ENCODE data around the gene ALDOB.
A peak's percentile ranks its signal among the peaks of the same experiment; 100 is the strongest.

ALDOB gene

DNA sequence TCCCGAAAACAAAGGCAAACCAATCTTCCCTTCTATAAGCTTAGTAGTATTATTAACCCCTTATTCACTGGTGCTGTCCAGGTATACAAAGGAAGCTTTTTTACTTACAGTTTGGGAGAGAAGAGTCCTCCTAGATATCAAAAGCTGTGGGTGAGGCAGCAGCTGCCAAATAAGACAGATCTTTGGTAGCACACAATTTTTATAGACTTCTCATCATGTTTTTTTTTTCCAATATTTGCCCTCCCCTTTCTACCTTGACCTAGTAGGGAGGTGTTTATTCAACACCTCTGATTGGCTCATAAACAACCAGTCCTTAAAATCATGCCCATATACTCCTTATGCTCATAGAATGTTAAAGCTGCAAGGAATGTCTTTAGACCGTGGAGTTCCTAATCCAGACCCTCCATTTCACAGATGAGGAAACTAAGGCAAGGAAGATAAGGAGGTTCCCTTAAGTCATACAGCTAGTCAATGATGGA is at the start of gene ALDOB:
ALDOB (minus strand) TSS at position 174 of the 479 bp plus-strand sequence. CDS start 4,887 bp downstream, outside the sequence.
- no peak for DNase-seq

DNA sequence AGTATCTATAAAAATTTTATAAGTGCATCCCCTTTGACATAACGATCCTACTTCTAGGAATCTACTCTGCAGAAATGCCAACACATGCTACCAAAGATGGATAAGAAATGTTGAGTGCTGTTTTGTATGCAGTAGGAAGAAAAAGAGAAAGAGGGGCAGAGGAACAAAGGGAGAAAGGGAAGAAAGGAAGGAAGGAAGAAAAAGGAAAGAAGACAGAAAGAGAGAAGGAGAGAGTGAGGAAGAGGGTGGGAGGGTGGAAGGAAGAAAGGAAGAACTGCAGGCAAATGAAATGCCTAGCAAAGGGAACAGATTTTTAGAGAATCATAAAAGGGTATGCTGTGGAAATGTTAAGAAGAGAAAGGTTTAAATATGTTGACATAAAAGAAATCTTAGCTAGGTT is 48.5 kb upstream of the ALDOB start:
- no peak for DNase-seq

DNA sequence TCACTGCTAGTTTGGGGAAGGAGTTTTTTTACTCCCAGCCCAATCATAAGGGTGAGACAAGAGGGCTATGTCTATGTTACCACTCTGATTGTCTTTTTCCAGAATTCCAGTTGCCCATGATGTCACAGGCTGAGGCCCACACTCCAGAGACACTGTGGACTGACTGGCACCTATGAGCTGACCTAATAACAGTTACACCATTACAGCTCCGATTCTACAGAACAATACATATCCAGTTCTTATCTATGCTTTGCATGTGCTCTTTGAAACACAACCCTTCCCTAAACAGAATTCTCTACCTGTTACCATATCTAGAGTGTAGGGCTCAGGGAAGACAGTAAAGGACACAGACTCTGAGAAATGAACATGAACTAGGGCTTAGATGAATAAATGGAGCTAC is 45.7 kb upstream of the ALDOB start:
- no peak for DNase-seq

DNA sequence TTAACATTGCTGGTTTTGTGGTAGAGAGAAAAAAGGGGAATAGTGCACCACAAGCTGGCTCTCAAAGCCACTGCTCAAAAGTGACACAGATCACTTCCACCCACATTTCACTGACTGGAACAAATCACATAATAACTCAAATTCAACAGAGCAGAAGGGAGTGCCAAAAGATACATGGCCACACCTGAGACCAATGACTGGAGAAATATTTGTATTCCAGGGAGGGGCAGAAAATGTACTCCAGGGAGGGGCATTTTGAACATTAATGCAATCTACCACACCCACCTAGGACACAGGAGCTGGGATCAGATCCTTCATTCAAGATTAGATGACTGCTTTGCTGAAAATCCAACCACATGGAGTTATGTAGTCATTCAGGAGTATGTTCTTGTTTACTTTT is 44.8 kb upstream of the ALDOB start:
- DNase-seq = peak; percentile 93

DNA sequence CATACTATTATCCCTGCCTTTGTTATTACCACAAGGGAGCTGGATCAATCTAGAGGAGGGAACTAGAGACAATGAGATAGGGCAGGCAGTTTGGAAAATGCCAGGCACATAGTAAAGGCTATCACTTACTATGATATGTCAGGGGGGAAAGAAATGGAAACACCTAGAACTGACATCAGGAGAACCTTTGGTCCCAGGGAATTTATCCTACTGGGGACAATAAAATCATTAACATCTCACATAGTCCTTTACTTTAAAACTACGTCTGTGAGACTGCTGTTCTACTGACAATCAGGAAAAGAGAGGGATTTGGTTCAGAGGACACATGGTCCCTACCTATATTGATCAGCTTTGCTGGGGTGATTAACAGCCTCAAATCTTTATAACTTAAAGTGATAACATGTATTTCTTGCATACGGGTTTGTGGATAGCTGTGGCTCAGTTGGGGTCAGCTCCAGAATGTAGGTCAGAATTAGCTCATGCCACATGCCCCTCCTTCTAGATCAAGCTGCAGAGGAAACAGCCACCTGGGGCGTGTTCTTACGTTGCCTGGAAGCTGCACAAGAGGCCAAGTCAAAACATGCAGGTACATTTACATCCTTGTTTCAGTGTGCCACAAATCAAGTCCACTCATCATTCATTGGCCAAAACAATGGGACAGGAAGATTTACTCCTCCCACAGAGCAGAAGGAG is 43.9 kb upstream of the ALDOB start:
- DNase-seq = peak; percentile 97

DNA sequence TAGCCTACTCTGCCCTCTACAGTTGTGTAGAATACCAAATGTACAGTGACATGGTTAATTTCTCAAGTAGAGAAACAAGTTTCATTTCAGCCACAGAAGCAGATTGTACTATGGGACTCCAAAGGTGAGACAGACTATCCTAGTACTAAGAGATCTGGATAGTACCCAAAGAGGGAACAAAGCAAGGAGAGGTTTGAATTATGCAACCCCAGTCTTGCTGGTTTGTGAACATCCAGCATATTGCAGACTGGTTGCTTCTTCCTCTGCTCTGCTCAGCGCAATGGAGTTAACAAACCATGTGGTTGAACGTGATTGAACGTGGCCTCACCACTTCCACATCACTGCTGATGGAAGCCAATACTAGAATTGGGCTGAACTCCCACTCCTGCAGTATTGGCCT is 43.3 kb upstream of the ALDOB start:
- no peak for DNase-seq

DNA sequence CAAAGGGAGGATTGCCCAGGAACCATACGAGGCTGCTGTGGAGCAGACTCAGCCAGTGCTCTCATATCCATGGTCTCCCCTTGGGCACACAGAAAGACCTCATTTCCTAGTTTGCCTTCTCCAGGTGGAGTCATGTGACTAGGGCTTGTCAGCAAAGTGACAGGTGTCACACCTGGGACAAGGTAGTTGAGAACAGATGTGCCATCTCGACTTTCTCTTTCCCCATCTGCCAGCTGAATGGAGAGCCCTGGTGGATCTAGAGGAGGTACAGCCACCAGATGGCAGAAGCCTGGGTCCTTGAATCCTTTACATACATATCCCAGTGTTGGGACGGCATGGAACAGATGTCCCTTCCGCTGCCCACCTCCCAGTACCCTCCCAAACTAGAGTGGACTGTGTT is 42.9 kb upstream of the ALDOB start:
- DNase-seq = peak; percentile 98

DNA sequence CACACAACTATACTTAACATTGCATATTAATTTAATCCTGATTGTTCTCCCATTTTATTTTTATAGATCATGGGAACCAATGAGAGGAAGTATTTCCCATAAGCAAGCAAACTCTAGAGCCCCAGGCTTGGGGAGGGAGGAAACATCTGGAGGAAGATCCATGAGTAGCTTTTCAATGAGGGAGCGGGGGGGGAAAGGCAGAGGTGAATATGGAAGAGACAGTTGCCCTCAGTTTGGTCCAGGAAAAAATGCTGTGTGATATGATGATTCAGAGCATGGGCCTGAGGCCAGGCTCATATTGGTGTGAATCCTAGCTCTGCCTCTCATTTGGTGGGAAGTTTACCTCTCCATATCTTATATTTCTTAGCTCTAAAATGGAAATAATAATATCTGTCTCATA is 42.2 kb upstream of the ALDOB start:
- no peak for DNase-seq

DNA sequence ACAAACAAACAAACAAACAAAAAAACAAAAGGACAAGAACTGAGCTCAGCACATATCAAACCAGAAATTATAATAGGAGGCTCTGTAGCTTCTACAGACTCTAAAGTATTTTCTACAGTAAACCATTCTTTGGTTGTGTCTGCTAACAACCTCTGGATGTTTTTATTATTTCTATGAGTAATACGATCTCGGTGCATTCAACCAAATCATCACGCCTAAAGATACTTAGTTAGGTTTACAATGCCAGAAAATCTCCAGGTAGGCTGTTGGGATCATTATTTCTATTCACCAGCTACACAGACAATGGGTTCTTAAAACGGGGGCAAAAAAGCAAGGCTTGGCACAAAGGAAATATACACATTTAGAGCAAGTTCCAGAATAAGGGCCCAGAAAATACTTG is 41.6 kb upstream of the ALDOB start:
- peak; percentile 28 for DNase-seq

DNA sequence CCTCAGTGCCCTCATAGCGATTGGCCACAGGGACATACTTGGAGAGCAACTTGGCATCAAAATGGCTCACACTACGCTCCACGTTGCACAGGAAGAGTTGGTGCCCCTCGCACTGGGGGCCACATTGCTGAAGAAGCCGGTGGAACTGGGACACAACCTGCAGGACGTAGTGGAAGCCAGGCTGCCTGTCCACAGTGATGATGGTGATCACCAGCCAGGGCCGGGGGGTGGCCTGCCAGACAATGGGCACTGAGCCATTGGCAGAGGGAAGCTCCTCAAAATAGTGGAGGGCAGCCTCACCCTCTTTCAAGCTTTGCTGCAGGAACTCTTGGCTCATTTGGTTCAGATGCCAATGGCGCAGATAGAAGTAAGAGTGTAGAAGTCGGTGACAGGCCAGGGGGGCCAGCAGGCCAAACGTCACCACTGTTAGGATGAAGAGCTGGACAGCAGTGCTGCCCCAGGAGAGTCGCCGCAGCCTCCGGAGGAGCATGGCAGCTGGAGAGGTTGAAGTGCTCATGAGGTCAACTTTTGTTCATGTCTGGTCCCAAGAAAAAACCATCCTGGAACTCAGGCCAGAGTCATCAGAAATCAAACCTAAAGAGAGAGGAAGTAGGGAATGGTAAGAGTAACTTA is 41.1 kb upstream of the ALDOB start:
- DNase-seq = no peak

DNA sequence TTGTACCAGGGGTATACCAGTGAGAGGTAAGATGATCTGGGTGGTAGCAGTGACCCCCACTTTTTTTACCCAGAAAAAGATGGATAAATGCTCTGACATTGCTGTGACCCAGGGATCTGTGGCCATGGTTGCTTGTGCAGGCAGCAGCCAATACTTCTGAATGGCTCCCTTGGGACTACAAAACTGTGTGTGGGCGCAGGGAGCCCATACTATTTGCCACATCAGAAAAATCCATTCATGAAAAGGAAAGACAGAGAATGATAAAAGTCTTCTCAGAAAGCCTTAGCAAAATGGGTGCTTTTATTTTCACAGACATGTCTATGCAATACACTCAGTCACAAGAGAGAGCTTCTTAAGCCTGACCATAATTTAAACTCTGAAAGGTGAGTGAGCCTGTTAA is 37.3 kb upstream of the ALDOB start:
- DNase-seq = no peak

DNA sequence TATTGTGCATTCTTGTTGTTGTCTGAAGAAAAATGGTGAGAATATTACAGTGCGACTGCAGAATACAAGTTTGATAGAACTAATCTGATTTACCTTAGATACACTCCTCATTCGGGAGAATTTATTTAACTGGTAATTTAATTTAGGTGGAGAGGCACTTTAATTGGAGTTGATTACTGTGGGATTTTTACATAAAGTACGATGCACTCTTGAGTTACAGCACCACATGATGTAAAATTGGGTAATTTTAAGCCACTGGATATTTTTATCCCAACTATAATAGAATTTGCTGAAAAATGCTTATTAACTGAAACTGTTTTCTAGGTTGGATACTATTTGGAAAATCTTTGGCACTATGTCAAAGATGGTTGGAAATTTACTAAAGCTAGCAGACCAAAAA is 35.4 kb upstream of the ALDOB start:
- DNase-seq = no peak

DNA sequence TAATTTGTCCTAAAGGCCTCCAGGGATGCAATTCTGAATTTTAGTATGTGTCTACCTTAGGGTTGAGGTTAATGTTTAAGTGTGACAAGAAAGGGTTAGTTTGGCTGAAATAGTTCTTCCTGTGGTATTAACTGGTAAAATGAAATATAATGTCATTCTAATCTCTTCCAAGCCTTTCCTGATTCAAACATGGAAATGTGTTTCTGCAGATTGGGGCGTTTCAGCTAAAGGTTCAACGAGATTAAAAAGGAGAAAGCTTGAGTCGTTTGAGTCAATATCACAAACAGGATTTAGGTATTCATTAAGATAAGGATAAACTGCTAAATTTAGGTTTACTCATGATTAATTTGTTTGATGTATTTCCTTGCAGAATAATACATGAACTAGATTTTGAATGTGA is 34.4 kb upstream of the ALDOB start:
- DNase-seq = no peak

DNA sequence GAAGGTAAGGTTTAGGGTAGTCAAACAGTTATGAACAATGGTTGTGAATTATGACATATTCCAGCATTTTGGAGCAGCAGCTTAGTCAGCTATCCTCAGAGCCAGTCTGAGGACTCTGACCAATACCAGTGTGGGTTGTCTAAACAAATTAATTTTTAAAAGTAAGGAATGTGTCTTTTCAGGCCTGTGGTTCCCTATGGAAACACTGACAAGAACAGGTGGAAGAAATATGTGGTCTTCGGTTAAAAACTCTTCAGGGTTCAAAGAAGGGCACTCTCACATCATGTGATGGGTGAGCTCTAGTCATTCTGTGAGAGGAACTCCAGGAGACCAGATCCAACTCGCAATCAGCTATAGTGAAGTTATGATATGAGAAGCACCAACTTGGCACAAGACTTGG is 33.5 kb upstream of the ALDOB start:
- DNase-seq = no peak

DNA sequence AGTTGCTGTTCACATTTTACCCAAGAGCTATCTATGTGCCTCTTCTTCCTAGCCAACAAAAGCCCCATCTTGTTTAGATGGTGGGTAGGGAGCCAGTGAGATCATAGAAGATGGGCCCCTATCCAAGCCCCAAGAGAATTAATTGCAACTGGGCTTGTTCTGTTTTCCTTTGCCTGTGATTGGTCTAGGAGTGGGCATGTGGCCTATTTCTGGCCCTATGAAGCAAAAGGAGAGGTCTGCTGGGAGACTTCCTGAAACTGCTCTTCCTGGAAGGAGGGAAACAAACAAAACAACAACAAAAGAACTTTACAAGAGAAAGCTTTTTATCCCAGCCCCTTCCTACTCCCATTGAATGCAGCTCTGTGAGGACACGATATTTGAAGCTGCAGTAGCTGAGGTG is 32.5 kb upstream of the ALDOB start:
- peak; percentile 14 for DNase-seq

DNA sequence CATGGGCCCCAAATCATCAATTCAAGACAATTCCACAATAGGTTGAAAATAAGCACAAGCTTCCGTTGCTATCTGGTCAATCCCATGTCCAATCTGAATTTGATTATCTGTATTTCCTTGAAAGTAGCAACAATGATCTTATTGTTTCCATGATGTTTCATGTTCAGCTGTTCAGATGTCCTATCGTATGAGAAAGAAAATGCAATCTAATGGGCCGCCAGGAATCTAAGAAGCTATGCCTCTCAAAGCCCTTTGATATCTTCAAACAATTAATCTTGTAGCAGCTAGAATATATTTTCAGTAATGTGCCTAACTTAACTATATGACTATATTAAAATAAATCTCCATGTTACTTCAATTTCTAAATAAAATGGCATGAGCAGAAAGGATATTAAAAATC is 32.1 kb upstream of the ALDOB start:
- DNase-seq = no peak

DNA sequence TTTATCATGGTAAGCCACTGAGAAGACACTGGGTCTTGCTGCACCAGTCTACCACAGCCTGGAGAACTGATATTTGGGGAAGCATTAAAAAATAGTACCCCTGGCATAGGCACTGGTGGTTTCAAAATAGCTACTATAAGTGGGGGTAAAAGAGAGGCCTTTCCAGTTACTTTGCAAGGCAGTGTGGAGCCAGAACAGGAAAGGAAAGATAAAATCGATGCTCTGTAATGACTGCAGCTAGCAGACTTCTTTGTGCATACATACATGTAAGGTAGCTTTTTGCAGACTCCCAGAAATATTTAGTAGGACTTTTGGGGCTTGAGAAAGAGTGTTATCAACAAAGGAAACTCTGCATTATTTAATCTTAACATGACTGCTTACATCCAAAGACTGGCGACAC is 31.3 kb upstream of the ALDOB start:
- DNase-seq = no peak

DNA sequence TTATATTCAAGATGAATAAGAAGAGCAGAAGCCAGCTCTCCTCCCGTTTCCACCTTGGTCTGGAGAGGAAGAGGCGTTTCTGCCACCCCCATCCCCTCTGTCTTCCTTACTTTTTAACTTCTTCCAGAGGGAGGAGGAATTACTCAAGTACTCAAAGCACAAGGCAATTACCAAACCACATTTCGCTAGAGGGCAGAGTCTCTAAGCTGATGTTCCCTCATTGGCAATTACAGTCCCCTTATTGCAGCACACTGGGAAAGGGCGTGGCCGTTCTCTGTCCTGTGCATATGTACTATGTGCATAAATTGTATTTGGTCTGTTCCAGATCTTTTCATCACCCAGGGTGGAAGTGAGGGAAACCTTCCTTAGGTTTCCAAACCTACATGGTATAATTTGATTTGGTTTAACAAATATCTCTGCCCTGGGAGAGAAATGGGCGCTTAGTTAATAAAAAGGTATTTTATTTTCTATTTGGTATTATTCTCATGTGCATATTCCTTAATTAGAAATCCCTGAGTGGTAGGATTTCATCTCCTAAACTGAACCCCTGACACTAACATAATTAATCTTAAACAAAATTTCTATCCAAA is 29.8 kb upstream of the ALDOB start:
- DNase-seq = peak; percentile 48

DNA sequence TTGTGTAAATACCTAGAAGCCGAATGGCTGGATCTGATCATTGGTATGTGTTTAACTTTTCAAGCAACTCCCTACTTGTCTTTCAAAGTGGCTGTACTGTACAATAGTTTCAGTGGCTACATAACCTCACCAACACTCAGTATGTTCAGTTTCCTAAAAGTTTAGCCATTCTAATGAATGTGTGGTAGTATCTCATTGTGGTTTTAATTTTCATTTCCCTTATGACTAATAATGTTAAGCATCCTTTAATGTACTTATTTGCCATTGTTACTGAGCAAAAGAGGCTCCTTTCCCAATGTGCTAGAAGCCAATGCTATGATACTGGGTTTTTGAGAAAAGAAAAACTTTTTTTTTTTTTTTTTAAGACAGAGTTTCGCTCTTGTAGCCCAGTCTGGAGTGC is 27.8 kb upstream of the ALDOB start:
- DNase-seq = no peak

DNA sequence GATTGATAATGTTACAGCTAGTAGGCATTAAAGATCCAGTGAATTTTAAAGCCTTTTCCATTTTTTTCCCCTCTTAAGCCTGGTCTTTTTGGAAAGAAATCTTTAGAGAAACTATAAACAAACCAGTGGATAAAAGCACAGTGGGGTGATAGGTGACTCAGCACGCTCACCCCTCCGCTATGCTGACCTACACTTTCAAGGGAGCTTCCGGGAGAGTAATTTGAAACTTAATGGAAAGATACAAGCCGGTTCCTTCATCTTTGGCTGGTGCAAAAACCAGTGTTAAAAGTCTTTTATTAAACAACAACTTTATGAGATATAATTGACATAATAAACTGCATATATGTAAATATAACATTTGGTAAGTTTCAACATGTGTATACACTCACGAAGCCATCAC is 27.0 kb upstream of the ALDOB start:
- DNase-seq = no peak

DNA sequence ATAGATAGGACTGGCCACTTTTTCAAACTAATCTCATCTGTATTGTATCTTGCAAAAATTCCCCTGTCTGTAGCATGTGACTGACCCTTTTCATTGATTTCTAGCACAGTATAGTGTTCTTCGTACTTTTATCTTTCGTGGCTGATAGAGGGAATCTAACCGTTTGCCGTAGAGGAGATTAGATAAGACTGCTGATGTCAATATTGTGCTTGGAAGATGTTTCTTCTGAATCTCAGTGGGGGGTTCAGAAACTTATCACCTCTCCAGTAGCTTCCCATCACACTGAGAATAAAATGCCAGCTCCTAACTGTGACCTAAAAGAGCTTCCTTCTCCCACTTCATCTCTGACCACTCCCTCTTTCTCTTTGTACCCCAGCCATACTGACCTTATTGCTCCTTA is 25.4 kb upstream of the ALDOB start:
- no peak for DNase-seq

DNA sequence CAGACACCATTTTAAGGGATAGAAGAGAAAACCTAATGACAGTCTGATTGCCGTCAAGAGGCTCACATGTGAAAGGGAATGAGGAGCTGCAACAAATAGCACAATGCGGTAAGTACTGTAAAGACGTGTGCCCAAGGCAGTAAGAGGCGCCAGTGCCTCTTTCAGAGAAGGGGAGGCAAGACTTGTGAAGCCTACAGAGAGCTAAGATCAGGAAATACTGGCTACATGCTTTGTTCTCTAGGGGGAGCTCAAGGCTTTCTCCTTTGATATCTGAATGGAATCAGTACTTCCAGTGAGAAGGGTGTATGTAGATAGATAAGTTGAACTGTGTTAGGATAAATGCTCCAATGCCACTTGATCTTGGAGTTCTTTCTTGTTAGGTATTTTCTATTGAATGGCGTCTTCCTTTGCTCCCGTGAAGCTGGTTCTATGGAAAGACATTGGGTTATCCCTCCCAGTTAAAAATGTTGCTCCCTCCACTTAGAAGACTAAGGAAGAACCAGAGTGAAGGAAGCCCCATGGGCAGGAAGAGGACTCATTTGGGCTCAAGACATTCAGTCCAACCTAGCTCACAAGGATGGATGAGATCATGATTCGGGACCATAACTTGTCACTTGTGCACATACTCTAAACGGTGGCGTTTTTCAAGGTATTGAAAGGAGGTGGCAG is 23.5 kb upstream of the ALDOB start:
- peak; percentile 84 for DNase-seq

DNA sequence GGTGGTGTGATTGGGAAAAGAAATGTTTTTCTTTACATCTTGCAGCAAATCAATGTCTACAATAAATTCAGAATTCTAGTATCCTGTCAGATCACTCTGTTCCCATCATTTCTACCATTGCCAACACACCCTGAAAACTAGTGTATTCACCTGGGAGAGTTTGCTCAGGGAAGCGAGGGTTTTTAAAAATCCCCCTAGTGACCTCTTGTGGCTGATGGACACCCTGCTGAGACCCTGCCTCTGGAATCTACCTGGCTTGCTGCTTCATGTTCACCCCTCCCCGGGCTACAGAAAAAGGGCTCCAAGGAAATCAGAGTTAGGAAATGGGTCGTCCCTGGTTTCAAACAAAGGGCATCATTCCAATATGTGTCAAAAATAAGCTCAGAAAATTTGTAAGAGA is 21.4 kb upstream of the ALDOB start:
- peak; percentile 10 for DNase-seq

DNA sequence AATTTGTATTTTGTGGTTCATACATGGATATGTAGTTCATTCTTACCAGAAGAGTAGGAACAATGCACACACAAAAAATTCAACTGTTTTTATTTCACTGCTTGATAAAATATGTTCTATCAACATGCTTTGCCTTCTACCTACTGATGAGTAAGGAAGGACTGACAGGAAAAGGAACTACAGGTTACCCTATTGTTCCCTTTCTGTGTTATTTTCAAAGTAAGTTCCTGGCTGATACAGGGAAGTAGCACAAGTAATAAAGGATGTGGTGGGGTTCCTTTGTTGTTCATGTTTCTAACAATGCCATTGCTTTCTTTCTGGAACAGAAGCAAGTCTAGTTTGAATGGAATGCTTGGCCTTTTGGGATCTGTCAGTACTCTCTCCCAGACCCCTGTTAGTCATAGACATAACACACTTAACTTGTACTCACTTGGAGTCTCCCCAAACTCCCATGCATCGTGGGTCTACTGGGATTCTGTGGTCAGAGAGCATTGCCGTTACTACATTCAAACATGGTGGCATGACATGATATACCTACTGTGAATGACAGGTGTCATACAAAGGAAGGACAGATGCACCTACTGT is 20.2 kb upstream of the ALDOB start:
- DNase-seq = no peak

Measured in NCI-H2171 treated with DMSO at 0.1 percent for 48 hours (cell line).